Stimulated activated CD8-positive, alpha-beta memory T cell treated with anti-CD3 and anti-CD28 coated beads, Interleukin-4, amount 100 ng/mL, for 24 hours (primary cell): Measurements from ENCODE around the gene DNAJC5.

Experiments used
- DNase-seq: peaks from one replicate; pipeline ENCODE4 v3.0.0-alpha.2; 2020; ENCODE audit warnings: low read depth

The DNAJC5 gene

GRCh38 chr20:63884506-63885263 is 10.2 kb upstream of the DNAJC5 start:
- no peak for DNase-seq

GRCh38 chr20:63885264-63886053 is 9.5 kb upstream of the DNAJC5 start:
- no peak for DNase-seq

GRCh38 chr20:63886054-63886419 is 8.9 kb upstream of the DNAJC5 start:
- no peak for DNase-seq

- no peak for DNase-seq
Measured at GRCh38 chr20:63886921-63887320, 8.0 kb upstream of the DNAJC5 start.

- no peak for DNase-seq
Measured at GRCh38 chr20:63889241-63890200, 5.4 kb upstream of the DNAJC5 start.

- no peak for DNase-seq
Measured at GRCh38 chr20:63890201-63890576, 4.7 kb upstream of the DNAJC5 start.

GRCh38 chr20:63890616-63891015 is 4.3 kb upstream of the DNAJC5 start:
- DNase-seq = no peak

- no peak for DNase-seq
Measured at GRCh38 chr20:63891061-63892002, 3.6 kb upstream of the DNAJC5 start.

GRCh38 chr20:63892402-63892801 is 2.5 kb upstream of the DNAJC5 start:
- DNase-seq = no peak

GRCh38 chr20:63893999-63894357 is 948 bp upstream of the DNAJC5 start:
- no peak for DNase-seq

- DNase-seq = no peak
Measured at GRCh38 chr20:63895202-63895951, 451 bp downstream of the DNAJC5 start.

GRCh38 chr20:63895952-63896263 is 982 bp downstream of the DNAJC5 start:
- no peak for DNase-seq

- no peak for DNase-seq
Measured at GRCh38 chr20:63896264-63897105, 1.6 kb downstream of the DNAJC5 start.

GRCh38 chr20:63897978-63898561 is 3.1 kb downstream of the DNAJC5 start:
- DNase-seq = no peak

- no peak for DNase-seq
Measured at GRCh38 chr20:63898882-63899558, 4.1 kb downstream of the DNAJC5 start.

GRCh38 chr20:63900413-63900812 is 5.5 kb downstream of the DNAJC5 start:
- DNase-seq = no peak

- DNase-seq = no peak
Measured at GRCh38 chr20:63903796-63904561, 9.1 kb downstream of the DNAJC5 start.
